HG03066 (cell line): ENCODE measurements around the gene RALGDS.
"Not testable (repeated sequence)": the region's sequence is repeated elsewhere in the genome, so short reads cannot be mapped to it uniquely, and the experiment has no call there.

ENCODE experiments used
- ATAC-seq: cut with Tn5 transposase; IDR thresholded peaks from one replicate; pipeline ENCODE4 v1.9.1; 2021; ENCODE audit warnings: low read depth; ENCODE audit not compliant: unreplicated experiment

RALGDS gene

DNA sequence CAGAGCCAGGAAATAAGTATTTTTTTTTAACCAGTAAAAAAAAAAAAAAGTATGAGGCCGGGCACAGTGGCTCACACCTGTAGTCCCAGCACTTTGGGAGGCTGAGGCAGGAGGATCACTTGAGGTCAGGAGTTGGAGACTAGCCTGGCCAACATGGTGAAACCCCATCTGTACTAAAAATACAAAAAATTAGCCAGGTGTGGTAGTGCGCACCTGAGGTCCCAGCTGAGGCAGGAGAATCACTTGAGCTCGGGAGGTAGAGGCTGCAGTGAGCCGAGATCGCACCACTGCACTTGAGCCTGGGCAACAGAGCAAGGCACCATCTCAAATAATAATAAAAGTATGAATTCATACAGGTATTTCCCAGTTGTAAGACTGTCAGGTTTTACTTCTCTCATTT is 48.8 kb downstream of the RALGDS start:
- not testable (repeated sequence) for ATAC-seq

DNA sequence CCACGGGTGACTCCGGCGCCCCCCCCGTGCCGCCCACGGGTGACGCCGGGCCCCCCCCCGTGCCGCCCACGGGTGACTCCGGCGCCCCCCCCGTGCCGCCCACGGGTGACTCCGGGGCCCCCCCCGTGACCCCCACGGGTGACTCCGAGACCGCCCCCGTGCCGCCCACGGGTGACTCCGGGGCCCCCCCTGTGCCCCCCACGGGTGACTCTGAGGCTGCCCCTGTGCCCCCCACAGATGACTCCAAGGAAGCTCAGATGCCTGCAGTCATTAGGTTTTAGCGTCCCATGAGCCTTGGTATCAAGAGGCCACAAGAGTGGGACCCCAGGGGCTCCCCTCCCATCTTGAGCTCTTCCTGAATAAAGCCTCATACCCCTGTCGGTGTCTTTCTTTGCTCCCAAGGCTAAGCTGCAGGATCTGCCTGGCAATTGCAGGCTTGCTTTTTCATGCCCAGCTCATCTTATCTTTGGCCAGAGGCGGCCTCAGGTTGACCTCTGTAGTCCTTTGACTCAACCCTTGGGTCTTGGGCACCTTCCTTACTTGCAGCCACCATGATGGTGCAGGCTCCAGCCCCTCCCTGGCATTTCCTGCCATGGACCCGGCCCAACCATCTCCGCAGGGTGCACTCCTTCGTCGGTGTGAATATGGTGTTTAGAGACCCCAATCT is 49.4 kb downstream of the RALGDS start:
- no peak for ATAC-seq

DNA sequence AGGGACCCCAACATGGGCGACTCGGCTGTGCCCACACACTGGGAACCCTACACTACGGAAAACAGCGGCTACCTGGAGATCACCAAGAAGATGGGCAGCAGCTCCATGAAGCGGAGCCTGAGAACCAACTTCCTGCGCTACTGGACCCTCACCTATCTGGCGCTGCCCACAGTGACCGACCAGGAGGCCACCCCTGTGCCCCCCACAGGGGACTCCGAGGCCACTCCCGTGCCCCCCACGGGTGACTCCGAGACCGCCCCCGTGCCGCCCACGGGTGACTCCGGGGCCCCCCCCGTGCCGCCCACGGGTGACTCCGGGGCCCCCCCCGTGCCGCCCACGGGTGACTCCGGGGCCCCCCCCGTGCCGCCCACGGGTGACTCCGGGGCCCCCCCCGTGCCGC is 50.1 kb downstream of the RALGDS start:
- not testable (repeated sequence) for ATAC-seq

DNA sequence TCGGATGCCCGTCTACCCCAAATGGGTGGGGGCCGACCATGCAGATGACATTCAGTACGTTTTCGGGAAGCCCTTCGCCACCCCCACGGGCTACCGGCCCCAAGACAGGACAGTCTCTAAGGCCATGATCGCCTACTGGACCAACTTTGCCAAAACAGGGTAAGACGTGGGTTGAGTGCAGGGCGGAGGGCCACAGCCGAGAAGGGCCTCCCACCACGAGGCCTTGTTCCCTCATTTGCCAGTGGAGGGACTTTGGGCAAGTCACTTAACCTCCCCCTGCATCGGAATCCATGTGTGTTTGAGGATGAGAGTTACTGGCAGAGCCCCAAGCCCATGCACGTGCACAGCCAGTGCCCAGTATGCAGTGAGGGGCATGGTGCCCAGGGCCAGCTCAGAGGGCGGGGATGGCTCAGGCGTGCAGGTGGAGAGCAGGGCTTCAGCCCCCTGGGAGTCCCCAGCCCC is 50.5 kb downstream of the RALGDS start:
- ATAC-seq, result not testable (repeated sequence)

DNA sequence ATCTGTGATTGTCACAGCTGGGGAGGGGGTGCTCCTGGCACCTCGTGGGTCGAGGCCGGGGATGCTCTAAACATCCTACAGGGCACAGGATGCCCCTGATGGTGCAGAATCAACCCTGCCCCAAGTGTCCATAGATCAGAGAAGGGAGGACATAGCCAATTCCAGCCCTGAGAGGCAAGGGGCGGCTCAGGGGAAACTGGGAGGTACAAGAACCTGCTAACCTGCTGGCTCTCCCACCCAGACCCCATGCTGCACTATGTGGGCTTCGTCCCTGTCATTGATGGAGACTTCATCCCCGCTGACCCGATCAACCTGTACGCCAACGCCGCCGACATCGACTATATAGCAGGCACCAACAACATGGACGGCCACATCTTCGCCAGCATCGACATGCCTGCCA is 52.6 kb downstream of the RALGDS start:
- ATAC-seq, result not testable (repeated sequence)

DNA sequence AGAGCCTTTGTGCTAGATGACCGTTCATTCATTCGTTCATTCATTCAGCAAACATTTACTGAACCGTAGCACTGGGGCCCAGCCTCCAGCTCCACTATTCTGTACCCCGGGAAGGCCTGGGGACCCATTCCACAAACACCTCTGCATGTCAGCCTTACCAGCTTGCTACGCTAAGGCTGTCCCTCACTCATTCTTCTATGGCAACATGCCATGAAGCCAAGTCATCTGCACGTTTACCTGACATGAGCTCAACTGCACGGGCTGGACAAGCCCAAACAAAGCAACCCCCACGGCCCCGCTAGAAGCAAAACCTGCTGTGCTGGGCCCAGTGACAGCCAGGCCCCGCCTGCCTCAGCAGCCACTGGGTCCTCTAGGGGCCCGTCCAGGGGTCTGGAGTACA is 53.2 kb downstream of the RALGDS start:
- no peak for ATAC-seq

DNA sequence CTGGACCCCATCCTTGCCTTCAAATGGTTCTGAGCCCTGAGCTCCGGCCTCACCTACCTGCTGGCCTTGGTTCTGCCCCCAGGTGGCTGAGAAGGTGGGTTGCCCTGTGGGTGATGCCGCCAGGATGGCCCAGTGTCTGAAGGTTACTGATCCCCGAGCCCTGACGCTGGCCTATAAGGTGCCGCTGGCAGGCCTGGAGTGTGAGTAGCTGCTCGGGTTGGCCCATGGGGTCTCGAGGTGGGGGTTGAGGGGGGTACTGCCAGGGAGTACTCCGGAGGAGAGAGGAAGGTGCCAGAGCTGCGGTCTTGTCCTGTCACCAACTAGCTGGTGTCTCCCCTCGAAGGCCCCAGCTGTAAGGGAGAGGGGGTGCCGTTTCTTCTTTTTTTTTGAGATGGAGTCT is 54.0 kb downstream of the RALGDS start:
- ATAC-seq, result no peak

DNA sequence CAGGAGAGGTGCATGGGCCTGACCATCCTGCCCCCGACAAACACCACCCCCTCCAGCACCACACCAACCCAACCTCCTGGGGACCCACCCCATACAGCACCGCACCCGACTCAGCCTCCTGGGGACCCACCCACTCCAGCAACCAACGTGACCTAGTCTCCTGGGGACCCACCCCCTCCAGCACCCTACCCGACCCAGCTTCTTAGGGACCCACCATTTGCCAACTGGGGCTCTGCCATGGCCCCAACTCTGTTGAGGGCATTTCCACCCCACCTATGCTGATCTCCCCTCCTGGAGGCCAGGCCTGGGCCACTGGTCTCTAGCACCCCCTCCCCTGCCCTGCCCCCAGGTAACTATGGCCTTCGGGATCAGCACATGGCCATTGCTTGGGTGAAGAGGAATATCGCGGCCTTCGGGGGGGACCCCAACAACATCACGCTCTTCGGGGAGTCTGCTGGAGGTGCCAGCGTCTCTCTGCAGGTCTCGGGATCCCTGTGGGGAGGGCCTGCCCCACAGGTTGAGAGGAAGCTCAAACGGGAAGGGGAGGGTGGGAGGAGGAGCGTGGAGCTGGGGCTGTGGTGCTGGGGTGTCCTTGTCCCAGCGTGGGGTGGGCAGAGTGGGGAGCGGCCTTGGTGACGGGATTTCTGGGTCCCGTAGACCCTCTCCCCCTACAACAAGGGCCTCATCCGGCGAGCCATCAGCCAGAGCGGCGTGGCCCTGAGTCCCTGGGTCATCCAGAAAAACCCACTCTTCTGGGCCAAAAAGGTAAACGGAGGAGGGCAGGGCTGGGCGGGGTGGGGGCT is 54.7 kb downstream of the RALGDS start:
- ATAC-seq, result no peak

DNA sequence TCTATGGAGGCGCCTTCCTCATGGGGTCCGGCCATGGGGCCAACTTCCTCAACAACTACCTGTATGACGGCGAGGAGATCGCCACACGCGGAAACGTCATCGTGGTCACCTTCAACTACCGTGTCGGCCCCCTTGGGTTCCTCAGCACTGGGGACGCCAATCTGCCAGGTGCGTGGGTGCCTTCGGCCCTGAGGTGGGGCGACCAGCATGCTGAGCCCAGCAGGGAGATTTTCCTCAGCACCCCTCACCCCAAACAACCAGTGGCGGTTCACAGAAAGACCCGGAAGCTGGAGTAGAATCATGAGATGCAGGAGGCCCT is 56.0 kb downstream of the RALGDS start:
- no peak for ATAC-seq

DNA sequence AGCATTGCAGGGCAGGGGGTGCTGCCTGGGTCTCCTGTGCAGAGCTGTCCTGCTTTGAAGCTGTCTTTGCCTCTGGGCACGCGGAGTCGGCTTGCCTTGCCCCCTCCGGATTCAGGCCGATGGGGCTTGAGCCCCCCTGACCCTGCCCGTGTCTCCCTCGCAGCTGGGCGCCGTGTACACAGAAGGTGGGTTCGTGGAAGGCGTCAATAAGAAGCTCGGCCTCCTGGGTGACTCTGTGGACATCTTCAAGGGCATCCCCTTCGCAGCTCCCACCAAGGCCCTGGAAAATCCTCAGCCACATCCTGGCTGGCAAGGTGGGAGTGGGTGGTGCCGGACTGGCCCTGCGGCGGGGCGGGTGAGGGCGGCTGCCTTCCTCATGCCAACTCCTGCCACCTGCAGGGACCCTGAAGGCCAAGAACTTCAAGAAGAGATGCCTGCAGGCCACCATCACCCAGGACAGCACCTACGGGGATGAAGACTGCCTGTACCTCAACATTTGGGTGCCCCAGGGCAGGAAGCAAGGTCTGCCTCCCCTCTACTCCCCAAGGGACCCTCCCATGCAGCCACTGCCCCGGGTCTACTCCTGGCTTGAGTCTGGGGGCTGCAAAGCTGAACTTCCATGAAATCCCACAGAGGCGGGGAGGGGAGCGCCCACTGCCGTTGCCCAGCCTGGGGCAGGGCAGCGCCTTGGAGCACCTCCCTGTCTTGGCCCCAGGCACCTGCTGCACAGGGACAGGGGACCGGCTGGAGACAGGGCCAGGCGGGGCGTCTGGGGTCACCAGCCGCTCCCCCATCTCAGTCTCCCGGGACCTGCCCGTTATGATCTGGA is 56.6 kb downstream of the RALGDS start:
- ATAC-seq, result no peak

DNA sequence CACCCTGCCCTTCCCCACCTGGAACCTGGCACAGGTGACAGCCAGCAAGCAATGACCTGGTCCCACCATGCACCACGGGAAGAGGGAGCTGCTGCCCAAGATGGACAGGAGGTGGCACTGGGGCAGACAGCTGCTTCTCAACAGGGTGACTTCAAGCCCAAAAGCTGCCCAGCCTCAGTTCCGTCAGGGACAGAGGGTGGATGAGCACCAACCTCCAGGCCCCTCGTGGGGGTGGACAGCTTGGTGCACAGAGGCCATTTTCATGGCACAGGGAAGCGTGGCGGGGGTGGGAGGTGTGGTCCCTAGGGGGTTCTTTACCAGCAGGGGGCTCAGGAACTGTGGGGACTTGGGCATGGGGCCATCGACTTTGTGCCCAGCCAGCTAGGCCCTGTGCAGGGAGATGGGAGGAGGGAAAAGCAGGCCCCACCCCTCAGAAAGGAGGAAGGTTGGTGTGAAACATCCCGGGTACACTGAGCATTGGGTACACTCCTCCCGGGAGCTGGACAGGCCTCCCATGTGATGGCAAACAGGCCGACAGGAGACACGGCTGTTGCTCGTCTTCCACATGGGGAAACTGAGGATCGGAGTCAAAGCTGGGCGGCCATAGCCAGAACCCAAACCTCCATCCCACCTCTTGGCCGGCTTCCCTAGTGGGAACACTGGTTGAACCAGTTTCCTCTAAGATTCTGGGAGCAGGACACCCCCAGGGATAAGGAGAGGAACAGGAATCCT is 57.4 kb downstream of the RALGDS start:
- no peak for ATAC-seq

DNA sequence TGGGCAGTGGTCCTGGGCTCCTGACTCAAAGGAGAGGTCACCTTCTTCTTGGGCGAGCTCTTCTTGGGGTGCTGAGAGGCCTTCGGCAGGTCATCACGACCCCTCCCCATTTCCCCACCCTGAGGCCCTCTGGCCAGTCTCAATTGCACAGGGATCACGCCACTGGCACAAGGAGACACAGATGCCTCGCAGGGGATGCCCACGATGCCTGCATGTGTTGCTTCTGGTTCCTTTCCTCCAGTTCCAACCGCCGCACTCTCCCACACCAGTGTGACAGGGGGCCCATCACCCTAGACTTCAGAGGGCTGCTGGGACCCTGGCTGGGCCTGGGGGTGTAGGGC is 57.9 kb downstream of the RALGDS start:
- ATAC-seq, result no peak

DNA sequence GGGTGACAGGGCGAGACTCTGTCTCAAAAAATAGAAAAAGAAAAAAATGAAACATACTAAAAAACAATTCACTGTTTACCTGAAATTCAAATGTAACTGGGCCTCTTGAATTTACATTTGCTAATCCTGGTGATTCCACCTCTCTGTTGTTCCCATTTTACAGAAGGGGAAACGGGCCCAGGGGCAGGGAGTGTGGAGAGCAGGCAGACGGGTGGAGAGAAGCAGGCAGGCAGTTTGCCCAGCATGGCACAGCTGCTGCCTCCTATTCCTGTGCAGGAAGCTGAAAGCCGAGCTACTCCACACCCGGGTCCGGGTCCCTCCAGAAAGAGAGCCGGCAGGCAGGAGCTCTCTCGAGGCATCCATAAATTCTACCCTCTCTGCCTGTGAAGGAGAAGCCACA is 58.5 kb downstream of the RALGDS start:
- not testable (repeated sequence) for ATAC-seq

DNA sequence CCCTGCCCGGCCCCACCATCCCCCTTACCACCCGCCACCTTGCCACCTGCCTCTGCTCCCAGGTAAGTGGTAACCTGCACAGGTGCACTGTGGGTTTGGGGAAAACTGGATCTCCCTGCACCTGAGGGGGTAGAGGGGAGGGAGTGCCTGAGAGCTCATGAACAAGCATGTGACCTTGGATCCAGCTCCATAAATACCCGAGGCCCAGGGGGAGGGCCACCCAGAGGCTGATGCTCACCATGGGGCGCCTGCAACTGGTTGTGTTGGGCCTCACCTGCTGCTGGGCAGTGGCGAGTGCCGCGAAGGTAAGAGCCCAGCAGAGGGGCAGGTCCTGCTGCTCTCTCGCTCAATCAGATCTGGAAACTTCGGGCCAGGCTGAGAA is 59.3 kb downstream of the RALGDS start, which contains the start of gene CEL:
Gene CEL, plus strand, starts transcription at position 218 of the 382 bp plus-strand sequence. Its CDS starts 22 bp downstream, at position 240.
- not testable (repeated sequence) for ATAC-seq

DNA sequence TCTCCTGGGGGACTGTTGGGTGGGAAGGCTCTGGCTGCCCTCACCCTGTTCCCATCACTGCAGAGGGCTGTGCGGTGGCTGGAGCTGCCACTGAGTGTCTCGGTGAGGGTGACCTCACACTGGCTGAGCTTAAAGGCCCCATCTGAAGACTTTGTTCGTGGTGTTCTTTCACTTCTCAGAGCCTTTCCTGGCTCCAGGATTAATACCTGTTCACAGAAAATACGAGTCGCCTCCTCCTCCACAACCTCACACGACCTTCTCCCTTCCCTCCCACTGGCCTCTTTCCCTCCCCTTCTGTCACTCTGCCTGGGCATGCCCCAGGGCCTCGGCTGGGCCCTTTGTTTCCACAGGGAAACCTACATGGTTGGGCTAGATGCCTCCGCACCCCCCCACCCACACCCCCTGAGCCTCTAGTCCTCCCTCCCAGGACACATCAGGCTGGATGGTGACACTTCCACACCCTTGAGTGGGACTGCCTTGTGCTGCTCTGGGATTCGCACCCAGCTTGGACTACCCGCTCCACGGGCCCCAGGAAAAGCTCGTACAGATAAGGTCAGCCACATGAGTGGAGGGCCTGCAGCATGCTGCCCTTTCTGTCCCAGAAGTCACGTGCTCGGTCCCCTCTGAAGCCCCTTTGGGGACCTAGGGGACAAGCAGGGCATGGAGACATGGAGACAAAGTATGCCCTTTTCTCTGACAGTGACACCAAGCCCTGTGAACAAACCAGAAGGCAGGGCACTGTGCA is 59.8 kb downstream of the RALGDS start:
- ATAC-seq, result not testable (repeated sequence)

DNA sequence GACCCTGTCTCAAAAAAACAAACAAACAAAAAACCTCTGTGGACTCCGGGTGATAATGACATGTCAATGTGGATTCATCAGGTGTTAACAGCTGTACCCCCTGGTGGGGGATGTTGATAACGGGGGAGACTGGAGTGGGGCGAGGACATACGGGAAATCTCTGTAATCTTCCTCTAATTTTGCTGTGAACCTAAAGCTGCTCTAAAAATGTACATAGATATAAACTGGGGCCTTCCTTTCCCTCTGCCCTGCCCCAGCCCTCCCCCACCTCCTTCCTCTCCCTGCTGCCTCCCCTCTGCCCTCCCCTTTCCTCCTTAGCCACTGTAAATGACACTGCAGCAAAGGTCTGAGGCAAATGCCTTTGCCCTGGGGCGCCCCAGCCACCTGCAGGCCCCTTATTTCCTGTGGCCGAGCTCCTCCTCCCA is 60.6 kb downstream of the RALGDS start:
- ATAC-seq, result no peak

DNA sequence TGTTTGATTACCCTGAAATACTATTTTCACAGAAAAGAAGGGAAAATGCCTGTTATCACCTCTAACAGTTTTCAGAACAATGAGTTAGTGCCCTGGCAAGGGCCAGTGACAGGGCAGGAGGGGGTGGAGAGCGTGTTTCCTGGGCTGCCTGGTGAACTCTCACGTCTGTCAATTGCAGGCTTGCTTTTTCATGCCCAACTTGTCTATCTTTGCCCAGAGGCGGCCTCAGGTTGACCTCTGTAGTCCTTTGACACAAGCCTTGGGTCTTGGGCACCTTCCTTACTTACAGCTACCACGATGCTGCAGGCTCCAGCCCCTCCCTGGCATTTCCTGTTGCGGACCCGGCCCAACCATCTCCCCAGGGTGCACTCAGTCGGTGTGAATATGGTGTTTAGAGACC is 61.4 kb downstream of the RALGDS start:
- ATAC-seq, result no peak

DNA sequence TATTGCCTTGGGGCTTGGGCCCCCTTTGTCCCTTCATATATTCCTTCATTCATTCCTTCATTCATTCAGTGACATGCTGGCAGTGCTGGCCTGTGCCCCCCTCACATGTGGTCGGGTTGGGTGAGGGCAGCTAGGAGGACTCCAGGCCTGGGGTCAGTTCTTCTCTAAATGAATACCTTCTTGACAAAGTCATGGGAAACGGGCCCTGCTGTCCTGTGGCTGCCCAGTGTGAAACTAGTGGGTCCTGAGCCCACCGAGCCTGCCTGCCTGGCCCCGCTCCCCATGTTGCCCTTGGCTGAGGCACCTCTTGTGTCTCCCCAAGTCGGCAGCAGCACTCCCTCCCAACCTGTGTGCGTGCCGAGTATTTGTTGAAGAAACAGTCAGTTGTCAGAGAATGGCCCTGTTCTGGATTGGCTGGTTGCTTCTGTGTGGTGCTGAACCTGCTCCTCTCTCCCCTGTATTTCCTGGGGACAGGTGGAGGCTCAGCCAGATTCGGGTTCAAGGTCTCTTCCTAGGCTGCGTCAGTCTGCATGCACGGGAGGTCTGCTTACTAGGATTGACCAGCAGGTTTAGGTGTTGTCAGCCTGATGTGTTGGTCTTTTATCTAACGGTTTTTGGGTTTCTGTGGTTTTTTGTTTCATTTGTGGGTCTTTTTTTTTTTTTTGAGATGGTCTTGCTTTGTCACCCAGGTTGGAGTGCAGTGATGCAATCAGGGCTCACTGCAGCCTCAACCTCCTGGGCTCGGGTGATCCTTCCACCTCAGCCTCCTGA is 62.3 kb downstream of the RALGDS start:
- ATAC-seq, result no peak

DNA sequence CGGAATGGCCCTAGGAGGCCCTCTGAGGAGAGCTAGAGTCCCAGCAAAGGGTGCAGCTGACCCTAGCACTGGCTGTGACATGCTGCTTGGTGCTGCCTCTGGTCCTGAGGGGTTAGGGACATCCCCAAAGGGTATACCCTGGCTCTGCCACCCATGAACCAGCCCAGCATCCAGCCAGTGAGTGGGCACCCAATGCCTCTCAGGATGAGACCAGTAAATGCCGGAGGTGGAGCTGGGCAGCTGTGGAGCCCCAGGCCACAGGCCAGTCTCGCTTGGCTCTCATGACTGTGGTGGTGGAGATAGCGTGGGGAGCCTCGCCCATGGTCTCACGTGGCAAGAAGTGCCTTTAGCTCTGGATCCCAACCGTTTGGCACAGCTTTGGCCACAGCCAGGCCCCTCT is 63.0 kb downstream of the RALGDS start:
- no peak for ATAC-seq
